ENCODE measurements around the gene LCN10. TPM values are rescaled to one million over a fixed set of nuclear protein-coding genes. Genes with fewer than 3 reads are reported as not detected.

The LCN10 gene
- total and polyA plus RNA-seq, 9 of the 15 experiments (the other 6 are each of a cell fraction or from before 2014, with no cell fraction given) = 0.10 to 0.21 (median 0.14) TPM; not detected in 6

DNA sequence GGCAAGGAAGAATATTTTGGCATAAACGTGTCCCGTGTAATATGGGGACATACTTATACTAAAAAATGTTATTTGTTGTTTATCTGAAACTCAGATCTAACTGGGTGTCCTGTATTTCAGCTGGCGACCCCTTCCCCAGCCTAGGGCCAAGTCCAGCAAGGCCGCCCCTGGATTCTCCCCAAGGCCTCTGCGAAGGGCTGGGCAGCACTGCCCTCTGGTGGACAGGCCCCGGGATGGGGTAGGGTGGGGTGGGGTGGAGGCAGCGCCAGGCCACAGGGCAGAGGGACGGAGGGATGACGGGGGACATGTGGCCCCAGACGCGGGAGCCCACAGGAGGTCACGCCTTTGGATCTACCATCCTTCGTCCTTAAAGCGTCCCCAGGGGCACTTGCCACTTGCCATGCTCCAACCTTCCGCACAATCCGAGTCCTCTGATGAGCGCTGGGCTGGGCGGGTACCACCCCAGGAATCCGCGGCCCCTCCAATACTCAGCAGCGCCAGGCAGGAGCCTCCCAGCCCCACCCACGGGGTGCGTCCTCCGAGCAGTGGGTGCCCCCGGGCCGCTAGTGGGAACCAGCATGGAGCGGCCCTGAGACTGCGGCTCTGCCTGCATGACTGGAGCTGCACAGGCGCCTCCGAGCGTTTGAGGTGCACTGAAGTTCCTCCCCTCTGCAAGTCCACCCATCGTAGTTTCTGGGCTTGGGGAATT, 48.4 kb downstream of the LCN10 start (continued):
- TF ChIP-seq, protein P1, sequence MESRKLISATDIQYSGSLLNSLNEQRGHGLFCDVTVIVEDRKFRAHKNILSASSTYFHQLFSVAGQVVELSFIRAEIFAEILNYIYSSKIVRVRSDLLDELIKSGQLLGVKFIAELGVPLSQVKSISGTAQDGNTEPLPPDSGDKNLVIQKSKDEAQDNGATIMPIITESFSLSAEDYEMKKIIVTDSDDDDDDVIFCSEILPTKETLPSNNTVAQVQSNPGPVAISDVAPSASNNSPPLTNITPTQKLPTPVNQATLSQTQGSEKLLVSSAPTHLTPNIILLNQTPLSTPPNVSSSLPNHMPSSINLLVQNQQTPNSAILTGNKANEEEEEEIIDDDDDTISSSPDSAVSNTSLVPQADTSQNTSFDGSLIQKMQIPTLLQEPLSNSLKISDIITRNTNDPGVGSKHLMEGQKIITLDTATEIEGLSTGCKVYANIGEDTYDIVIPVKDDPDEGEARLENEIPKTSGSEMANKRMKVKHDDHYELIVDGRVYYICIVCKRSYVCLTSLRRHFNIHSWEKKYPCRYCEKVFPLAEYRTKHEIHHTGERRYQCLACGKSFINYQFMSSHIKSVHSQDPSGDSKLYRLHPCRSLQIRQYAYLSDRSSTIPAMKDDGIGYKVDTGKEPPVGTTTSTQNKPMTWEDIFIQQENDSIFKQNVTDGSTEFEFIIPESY (CRISPR knock-in tag; IDR thresholded peaks at IDR 0.05) = peak; percentile 36; the same call in 1 of the 2 replicates
- TF ChIP-seq, protein P2, sequence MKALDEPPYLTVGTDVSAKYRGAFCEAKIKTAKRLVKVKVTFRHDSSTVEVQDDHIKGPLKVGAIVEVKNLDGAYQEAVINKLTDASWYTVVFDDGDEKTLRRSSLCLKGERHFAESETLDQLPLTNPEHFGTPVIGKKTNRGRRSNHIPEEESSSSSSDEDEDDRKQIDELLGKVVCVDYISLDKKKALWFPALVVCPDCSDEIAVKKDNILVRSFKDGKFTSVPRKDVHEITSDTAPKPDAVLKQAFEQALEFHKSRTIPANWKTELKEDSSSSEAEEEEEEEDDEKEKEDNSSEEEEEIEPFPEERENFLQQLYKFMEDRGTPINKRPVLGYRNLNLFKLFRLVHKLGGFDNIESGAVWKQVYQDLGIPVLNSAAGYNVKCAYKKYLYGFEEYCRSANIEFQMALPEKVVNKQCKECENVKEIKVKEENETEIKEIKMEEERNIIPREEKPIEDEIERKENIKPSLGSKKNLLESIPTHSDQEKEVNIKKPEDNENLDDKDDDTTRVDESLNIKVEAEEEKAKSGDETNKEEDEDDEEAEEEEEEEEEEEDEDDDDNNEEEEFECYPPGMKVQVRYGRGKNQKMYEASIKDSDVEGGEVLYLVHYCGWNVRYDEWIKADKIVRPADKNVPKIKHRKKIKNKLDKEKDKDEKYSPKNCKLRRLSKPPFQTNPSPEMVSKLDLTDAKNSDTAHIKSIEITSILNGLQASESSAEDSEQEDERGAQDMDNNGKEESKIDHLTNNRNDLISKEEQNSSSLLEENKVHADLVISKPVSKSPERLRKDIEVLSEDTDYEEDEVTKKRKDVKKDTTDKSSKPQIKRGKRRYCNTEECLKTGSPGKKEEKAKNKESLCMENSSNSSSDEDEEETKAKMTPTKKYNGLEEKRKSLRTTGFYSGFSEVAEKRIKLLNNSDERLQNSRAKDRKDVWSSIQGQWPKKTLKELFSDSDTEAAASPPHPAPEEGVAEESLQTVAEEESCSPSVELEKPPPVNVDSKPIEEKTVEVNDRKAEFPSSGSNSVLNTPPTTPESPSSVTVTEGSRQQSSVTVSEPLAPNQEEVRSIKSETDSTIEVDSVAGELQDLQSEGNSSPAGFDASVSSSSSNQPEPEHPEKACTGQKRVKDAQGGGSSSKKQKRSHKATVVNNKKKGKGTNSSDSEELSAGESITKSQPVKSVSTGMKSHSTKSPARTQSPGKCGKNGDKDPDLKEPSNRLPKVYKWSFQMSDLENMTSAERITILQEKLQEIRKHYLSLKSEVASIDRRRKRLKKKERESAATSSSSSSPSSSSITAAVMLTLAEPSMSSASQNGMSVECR (CRISPR knock-in tag; IDR thresholded peaks at IDR 0.05) = 0 out of 2 replicates have a peak, but pooled peaks have one; percentile 18
- TF ChIP-seq, protein P3, sequence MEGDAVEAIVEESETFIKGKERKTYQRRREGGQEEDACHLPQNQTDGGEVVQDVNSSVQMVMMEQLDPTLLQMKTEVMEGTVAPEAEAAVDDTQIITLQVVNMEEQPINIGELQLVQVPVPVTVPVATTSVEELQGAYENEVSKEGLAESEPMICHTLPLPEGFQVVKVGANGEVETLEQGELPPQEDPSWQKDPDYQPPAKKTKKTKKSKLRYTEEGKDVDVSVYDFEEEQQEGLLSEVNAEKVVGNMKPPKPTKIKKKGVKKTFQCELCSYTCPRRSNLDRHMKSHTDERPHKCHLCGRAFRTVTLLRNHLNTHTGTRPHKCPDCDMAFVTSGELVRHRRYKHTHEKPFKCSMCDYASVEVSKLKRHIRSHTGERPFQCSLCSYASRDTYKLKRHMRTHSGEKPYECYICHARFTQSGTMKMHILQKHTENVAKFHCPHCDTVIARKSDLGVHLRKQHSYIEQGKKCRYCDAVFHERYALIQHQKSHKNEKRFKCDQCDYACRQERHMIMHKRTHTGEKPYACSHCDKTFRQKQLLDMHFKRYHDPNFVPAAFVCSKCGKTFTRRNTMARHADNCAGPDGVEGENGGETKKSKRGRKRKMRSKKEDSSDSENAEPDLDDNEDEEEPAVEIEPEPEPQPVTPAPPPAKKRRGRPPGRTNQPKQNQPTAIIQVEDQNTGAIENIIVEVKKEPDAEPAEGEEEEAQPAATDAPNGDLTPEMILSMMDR (IDR thresholded peaks at IDR 0.05 in 2 of 3, conservative IDR thresholded peaks at IDR 0.05 in 1 of 3; ENCODE audit: insufficient read depth in 2 of 3, low read depth in 1 of 3, low read length in 3 of 3) = peak; percentile 85 to 94 (median 85)
- TF ChIP-seq MYC (IDR thresholded peaks at IDR 0.05; ENCODE audit: low read depth, low read length) (peak; percentile 39; the same call in 1 of the 2 replicates), MYC (CRISPR knock-in tag; IDR thresholded peaks at IDR 0.05; ENCODE audit: borderline replicate concordance, low read depth) (no peak), LCOR (CRISPR knock-in tag; IDR thresholded peaks at IDR 0.05) (0 out of 2 replicates have a peak, but pooled peaks have one; percentile 61), HDAC2 (IDR thresholded peaks at IDR 0.05) (no peak)
- TF ChIP-seq, protein P4, sequence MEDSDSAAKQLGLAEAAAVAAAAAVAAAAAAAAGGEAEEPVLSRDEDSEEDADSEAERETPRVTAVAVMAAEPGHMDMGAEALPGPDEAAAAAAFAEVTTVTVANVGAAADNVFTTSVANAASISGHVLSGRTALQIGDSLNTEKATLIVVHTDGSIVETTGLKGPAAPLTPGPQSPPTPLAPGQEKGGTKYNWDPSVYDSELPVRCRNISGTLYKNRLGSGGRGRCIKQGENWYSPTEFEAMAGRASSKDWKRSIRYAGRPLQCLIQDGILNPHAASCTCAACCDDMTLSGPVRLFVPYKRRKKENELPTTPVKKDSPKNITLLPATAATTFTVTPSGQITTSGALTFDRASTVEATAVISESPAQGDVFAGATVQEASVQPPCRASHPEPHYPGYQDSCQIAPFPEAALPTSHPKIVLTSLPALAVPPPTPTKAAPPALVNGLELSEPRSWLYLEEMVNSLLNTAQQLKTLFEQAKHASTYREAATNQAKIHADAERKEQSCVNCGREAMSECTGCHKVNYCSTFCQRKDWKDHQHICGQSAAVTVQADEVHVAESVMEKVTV (CRISPR knock-in tag; IDR thresholded peaks at IDR 0.05) = peak; percentile 81
